NCI-H1436 treated with DMSO at 0.1 percent for 48 hours (cell line): Measurements from ENCODE around the gene LEMD2.

Experiments
- DNase-seq: peaks from one replicate; lab custom pipeline; 2025; lab: John Stamatoyannopoulos, UW

The LEMD2 gene

GRCh38 chr6:33819021-33819420, 30.1 kb upstream of the LEMD2 start:
- no peak for DNase-seq

DNA sequence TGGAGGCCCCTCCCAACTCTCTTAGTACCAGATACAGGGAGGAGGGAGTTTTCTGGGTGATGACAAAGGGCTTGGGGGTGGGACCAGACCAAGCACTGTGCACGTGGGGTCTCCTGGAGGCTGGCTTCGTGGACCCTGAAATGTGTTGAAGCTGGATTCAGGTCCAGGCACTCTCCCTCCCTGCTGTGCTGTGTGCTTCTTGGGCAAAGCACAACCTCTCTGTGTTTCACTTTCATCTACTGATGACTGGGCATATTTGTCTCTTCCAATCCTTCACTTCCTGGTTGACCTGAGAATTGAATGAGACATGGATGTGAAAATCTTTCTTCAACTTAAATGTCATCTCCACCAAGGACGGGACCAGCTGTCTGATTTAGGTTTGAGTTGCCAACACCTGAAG, 29.4 kb upstream of the LEMD2 start:
- DNase-seq = no peak

- no peak for DNase-seq
These were observed 28.6 kb upstream of the LEMD2 start for GRCh38 chr6:33817489-33817888.

GRCh38 chr6:33816911-33817310, 28.0 kb upstream of the LEMD2 start:
- DNase-seq = no peak

DNA sequence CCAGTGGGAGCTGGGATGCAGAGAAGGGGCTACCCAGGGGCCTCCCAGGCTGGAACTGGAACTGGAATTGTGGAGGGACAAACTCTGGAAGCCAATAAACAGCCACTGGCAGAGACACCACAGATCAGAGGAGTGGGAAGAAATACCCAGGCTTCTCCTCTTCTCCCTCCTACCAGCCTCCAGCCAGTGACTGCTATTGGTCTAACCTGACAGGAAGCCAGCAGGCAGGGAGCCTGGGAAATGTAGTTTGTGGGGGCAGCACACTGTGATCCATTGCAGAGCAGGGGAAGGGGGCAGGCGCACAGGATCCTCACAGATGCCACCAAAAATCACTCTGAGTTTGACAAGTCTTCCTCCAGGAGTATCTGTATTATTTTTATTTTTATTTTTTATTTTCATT, 26.9 kb upstream of the LEMD2 start:
- DNase-seq = peak; percentile 23

DNA sequence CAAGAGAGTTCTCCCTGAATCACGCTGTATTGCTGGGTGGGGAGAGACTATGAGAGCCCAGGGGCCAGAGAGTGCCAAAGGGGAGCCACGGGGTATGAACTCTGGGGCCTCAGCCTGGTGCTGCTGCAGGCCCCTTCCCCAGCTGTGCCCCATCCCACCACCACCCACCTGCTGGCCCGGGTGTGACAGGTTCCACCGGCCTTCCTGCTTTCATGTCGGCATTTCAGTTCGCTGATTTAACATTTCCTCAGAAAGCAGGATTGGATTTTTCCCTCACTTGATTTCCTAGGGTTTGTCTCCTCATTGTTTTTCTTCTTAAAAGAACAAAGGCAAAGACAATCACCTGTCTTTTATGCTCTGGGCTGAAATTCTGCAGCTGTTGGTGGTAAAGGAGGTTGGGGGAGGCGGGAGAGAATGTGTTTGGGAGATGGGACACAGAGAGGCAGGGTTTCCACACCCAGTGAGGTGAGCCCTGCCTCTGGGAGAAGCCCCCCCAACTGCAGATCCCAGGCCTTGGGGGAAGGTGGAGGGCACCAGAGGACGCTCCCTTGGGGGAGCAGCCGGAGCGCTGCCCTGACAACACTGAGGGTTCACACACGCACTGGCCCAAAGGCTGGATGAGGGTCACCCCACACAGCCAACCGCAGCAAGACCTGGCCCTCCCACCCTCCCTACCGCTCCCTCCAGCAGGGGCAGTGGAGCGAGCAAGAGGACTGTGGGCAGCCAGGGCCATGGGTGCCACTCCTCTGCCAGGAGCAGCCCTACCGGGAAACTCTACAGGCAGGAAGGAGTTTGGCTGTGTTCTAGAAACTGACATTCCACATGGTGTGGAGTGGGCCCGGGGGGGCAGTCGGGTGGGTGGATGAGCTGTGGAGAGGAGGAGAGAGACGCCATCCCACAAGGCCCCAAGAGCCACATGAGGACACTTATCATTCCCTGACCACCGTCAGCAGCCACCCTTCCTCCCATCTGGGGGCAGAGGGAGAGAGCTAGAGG, 25.4 kb upstream of the LEMD2 start:
- DNase-seq = no peak

- no peak for DNase-seq
These were observed 24.4 kb upstream of the LEMD2 start for GRCh38 chr6:33813246-33813904.

- no peak for DNase-seq
These were observed 23.7 kb upstream of the LEMD2 start for GRCh38 chr6:33812669-33813068.

GRCh38 chr6:33809594-33809993, 20.7 kb upstream of the LEMD2 start:
- no peak for DNase-seq

DNA sequence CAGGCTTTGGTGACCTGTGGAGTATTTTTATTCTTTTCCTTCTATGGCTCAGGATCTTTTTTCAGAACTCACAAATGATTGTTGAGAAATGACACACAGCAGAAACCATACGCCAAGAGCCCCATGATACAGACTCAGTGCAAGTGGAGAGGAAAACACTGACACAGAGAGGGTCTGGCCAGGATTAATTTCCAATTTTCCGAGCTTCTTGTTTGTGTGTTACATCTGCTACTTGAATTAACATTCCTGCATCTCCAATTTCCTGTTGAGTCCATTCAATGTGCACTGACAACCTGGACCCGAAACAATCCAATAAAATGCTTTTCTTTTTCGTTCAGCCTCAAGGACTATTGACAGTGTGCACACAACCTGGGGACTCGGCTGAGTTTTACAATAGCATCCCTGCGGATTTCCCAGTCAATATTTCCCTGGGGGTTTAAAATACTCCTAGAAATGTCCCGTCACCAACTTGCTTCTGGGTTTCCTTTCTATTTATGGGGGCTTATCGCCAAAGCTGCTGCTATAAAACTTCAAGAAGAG, 19.8 kb upstream of the LEMD2 start:
- no peak for DNase-seq

GRCh38 chr6:33807606-33808005, 18.7 kb upstream of the LEMD2 start:
- DNase-seq = no peak

DNA sequence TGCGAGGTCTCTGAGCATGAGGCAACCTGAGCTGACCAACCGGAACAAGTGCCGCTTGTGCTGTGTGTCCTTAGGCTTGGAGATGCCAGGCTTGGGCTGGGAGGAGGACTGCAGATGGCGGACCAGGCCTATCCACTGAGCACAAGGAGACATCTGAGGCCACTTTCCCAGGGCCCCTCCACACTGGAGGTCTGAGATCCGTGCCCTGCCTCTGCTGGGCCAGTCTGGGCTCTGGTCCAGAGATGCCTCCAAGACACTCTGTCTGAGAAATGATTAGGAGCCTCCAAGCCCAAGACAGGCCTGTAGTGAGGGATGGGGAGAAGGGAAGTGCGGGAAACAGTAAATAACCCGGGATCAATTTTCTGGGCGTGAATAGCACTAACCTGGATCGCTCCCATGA, 17.9 kb upstream of the LEMD2 start:
- DNase-seq = no peak

DNA sequence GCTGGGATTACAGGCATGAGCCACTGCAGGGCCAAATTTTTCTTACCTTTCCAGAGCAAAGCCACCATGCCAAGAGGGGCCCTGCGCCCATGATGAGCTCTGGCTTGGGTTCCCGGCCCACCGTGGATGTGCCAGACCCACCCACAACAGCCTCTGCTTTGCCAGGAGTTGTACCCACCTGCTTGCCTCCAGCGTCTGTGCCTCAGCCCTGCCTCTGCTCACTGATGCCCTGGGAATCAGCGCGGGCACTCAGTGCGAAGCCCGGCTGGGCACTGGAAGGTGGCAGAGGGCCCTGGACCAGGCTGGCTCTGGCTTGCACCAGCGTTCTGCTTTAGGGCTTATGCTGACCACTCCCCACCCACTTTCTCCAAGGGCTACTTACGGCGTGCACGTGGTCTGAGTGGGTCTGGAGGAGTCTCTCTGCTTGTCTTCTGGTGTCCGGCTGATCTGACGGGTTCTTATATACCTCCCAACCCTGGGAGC, 14.7 kb upstream of the LEMD2 start, which contains the start of gene MLN:
MLN (minus strand) TSS at position 433 of the 483 bp plus-strand sequence. CDS start 2,840 bp downstream, outside the sequence.
- no peak for DNase-seq

GRCh38 chr6:33802186-33802958, 13.4 kb upstream of the LEMD2 start:
- no peak for DNase-seq

GRCh38 chr6:33801611-33802010, 12.7 kb upstream of the LEMD2 start:
- DNase-seq = no peak

- DNase-seq = no peak
These were observed 11.5 kb upstream of the LEMD2 start for GRCh38 chr6:33800248-33800969.

DNA sequence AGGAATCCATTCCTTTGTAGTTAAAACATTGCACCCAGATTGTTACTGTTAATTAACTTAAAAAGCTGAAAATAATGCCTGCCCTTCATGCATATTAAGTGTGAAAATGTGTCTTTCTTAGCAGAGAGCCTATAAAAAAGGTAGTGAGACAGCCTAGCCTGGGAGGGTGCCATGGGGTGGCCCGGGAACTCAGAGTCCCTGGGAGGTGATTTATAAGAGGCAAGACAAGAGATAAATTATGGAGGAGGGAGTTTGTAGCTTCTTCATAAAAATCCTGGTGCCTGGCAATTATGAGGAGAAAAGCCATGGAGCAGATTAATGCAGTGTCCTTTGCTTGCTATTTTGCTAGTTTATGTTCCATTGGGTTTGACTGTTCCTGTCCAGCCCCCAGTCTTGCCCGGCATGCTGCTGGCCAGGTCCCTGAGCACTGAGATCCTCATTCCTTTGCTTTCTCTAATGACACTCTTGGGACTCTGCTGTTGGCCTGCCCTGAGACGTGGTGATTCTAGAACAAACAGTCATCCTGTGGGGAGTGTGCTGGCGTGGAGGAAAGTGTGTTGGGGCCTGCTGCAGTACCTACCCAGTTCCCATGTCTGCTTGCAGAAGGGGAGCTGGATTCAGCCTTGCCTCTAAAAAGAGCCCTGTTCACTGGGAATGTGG, 10.7 kb upstream of the LEMD2 start:
- no peak for DNase-seq

- no peak for DNase-seq
These were observed 9.5 kb upstream of the LEMD2 start for GRCh38 chr6:33798343-33798848.

DNA sequence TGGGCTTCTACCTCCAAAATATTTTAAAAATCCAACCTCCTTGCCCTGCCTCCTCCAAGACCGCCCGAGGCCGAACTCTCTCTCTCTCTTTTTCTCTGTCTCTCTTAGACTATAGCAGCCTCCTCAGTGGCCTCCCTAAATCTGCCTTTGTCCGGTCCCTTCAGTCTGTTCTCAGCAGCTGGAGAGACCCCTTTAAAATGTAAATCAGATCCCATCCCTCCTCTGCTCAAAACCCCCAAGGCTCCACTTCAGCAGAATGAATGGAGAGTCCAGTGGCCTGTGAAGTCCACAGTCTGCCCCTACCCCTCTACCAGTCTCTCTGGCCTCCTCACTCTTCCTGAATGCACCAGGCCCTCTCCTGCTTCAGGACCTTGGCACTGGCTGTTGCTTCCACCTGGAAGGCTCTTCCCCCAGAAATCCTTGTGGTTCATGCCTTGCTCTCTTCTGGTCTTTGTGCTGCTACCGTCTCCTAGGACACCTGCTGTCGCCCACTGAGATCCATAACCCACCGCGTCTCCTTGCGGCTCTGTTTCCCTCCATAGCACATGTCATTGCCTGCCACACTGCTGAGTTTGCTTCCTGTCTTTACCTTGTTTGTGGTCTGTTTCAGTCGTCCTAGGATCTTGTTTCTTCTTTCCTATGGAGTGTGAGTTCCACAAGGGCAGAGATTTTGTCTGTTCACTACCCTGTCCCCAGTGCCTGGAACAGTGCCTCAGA, 8.9 kb upstream of the LEMD2 start:
- DNase-seq = no peak
